ENCODE data around the gene LMOD2. TPM values are rescaled to one million over a fixed set of nuclear protein-coding genes. Genes with fewer than 3 reads are reported as not detected.

Gene LMOD2
- polyA plus RNA-seq, 2 of the 4 experiments (the other 2 are of a cell fraction), result not detected

DNA sequence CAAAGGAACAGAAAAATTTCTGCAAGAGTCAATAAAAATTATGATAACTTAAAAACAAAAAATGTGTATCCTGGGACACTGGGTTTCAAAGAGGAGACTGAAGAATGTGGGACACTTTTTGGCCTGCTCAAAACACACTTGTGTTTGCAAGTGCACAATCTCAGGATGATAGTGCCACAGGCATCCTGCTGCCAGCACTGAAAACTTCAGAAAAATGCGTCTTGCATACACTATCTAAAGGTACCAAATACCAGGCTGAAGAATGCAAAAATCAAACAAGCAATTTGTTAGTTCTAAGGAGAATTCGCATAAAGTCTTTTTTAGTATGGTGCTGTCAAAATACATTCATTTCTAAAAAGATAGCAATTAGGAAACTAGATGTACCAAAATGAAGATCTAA lies 55.0 kb downstream of the LMOD2 start:
- H3K4me1 ChIP-seq, result peaks cover 46% of the 10 kb centered on the region
- H3K27ac ChIP-seq, result no peak overlapping the region
- ATAC-seq (no peak), DNase-seq (ENCODE audit: low read depth in 1 of 2, low spot score in 1 of 2) (no peak), FAIRE-seq (no peak)
- no peak overlapping the region for H3K4me2 ChIP-seq
- ChIA-PET POLR2A (no interaction called here), CTCF (no interaction called here)
- TF ChIP-seq CBX8 (IDR thresholded peaks at IDR 0.05) (no peak), ZSCAN20 (CRISPR knock-in tag; IDR thresholded peaks at IDR 0.05) (no peak), JUNB (IDR thresholded peaks at IDR 0.05) (no peak), ZC3H11A (IDR thresholded peaks at IDR 0.05) (no peak), RNF2 (IDR thresholded peaks at IDR 0.05; ENCODE audit: borderline replicate concordance, low read depth) (no peak), EHMT2 (IDR thresholded peaks at IDR 0.05; ENCODE audit: low read depth) (no peak), GATA3 (IDR thresholded peaks at IDR 0.05; ENCODE audit: borderline replicate concordance) (no peak)
- H3K9me3 ChIP-seq, result no peaks in the 10 kb centered on the region
- 78% methylated on average over 2 of the region's 2 CpGs for WGBS (ENCODE audit: missing lambda C conversion rate)
- H3K4me3 ChIP-seq, result no peak overlapping the region

- CTCF ChIA-PET, result no interaction called here
- ATAC-seq, result no peak
- POLR2A ChIA-PET, result no interaction called here
- H3K9me3 ChIP-seq, result no peaks in the 10 kb centered on the region
- no peak for DNase-seq (ENCODE audit: low read depth in 1 of 2, low spot score in 1 of 2)
- H3K27ac ChIP-seq, result no peak overlapping the region
- H3K4me1 ChIP-seq, result peaks cover 50% of the 10 kb centered on the region
- no peak for FAIRE-seq
- H3K4me2 ChIP-seq, result no peak overlapping the region
- H3K4me3 ChIP-seq, result no peak overlapping the region
- no peak for TF ChIP-seq ZC3H11A (IDR thresholded peaks at IDR 0.05)
Observed at GRCh38 chr7:123711832-123712293, 56.2 kb downstream of the LMOD2 start.

GRCh38 chr7:123712619-123713018 lies 57.0 kb downstream of the LMOD2 start:
- no peak for FAIRE-seq
- ChIA-PET CTCF (no interaction called here), POLR2A (no interaction called here)
- Histone ChIP-seq H3K27ac (no peak overlapping the region), H3K4me2 (no peak overlapping the region), H3K4me1 (peaks cover 50% of the 10 kb centered on the region), H3K9me3 (no peaks in the 10 kb centered on the region), H3K4me3 (no peak overlapping the region)
- no peak for DNase-seq (ENCODE audit: low read depth in 1 of 2, low spot score in 1 of 2)
- TF ChIP-seq POLR2AphosphoS2 (conservative IDR thresholded peaks at IDR 0.05; ENCODE audit: low read length) (no peak), GATA3 (IDR thresholded peaks at IDR 0.05; ENCODE audit: borderline replicate concordance) (no peak), ESRRA (IDR thresholded peaks at IDR 0.05; ENCODE audit: borderline replicate concordance, low read length) (no peak), MAFK (IDR thresholded peaks at IDR 0.05; ENCODE audit: partially characterized antibody) (no peak), HEYL (CRISPR knock-in tag; IDR thresholded peaks at IDR 0.05) (no peak)
- ATAC-seq, result no peak
- 45% methylated on average over 1 of the region's 1 CpG for whole genome bisulfite sequencing (ENCODE audit: missing lambda C conversion rate)

Other genes starting within 250 kb of the LMOD2 start
- gene IQUB, start 121.3 kb upstream of the LMOD2 start, polyA plus RNA-seq (2011; rRNA removed), result 0.05 and 0.08 TPM in 2 replicates
- 0.05 to 0.08 TPM (median 0.08 TPM) in 3 replicates for gene IQUB, start 121.3 kb upstream of the LMOD2 start, polyA plus RNA-seq (2017; fragmentation: RNase III; extraction: RNeasy Plus Mini Kit Qiagen cat#74134 plus additional on column Dnase treatment)
- gene NDUFA5, start 98.0 kb upstream of the LMOD2 start, polyA plus RNA-seq (2011; rRNA removed), result 27.3 and 58.8 TPM in 2 replicates
- 64.8 to 71.5 TPM (median 66.7 TPM) in 3 replicates for gene NDUFA5, start 98.0 kb upstream of the LMOD2 start, polyA plus RNA-seq (2017; fragmentation: RNase III; extraction: RNeasy Plus Mini Kit Qiagen cat#74134 plus additional on column Dnase treatment)
- not detected in 2 replicates for gene ASB15, start 54.0 kb upstream of the LMOD2 start, polyA plus RNA-seq (2011; rRNA removed)
- gene ASB15, start 54.0 kb upstream of the LMOD2 start, polyA plus RNA-seq (2017; fragmentation: RNase III; extraction: RNeasy Plus Mini Kit Qiagen cat#74134 plus additional on column Dnase treatment), result not detected in 3 replicates
- 18.5 and 21.2 TPM in 2 replicates for gene WASL, start 93.1 kb downstream of the LMOD2 start, polyA plus RNA-seq (2011; rRNA removed)
- gene WASL, start 93.1 kb downstream of the LMOD2 start, polyA plus RNA-seq (2017; fragmentation: RNase III; extraction: RNeasy Plus Mini Kit Qiagen cat#74134 plus additional on column Dnase treatment), result 18.6 to 21.0 TPM (median 20.2 TPM) in 3 replicates
- 0.16 and 0.30 TPM in 2 replicates for gene HYAL4, start 189.3 kb downstream of the LMOD2 start, polyA plus RNA-seq (2011; rRNA removed)
- 0.05 TPM in 1 of 3 replicates, not detected in the others for gene HYAL4, start 189.3 kb downstream of the LMOD2 start, polyA plus RNA-seq (2017; fragmentation: RNase III; extraction: RNeasy Plus Mini Kit Qiagen cat#74134 plus additional on column Dnase treatment)

Measured in A549 (cell line).